Measurements from ENCODE around the gene SLFN13.
"Not testable (repeated sequence)": the region's sequence is repeated elsewhere in the genome, so short reads cannot be mapped to it uniquely, and the experiment has no call there.

The SLFN13 gene, protein sequence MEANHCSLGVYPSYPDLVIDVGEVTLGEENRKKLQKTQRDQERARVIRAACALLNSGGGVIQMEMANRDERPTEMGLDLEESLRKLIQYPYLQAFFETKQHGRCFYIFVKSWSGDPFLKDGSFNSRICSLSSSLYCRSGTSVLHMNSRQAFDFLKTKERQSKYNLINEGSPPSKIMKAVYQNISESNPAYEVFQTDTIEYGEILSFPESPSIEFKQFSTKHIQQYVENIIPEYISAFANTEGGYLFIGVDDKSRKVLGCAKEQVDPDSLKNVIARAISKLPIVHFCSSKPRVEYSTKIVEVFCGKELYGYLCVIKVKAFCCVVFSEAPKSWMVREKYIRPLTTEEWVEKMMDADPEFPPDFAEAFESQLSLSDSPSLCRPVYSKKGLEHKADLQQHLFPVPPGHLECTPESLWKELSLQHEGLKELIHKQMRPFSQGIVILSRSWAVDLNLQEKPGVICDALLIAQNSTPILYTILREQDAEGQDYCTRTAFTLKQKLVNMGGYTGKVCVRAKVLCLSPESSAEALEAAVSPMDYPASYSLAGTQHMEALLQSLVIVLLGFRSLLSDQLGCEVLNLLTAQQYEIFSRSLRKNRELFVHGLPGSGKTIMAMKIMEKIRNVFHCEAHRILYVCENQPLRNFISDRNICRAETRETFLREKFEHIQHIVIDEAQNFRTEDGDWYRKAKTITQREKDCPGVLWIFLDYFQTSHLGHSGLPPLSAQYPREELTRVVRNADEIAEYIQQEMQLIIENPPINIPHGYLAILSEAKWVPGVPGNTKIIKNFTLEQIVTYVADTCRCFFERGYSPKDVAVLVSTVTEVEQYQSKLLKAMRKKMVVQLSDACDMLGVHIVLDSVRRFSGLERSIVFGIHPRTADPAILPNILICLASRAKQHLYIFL

DNA sequence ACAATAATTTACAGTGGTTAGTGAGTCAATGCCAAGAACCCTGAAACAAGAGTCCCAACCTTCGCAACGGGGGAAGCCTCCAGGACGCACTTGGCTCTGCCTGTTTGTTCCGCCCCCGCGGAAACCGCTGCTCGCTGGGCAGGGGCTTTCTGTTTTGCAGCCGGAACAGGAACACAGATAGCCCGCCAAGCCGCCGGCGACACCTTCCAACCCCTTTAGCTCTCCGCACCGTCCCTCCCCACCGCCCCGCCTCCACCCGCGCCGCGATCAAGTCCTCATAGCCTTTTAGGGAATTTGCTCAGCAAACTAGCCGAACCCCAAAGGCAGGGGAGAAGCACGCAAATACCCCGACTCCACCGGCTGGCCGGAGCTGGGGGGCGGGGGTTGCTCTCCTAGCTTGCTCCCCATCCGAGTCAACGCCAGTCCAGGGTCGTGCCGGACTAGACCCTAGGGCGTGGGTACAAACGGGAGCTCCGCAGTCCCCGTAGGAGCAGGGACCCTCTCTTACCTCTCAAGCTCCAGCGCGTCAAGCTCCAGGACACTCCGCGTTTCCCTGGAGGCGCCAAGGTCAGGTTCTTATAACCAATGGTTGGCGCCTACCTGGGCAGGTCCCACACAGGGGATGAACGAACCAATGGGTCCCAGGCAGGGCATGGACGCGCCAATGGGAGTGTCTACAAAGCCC lies at the start of gene SLFN13:
Gene SLFN13, minus strand, starts transcription at position 553 of the 685 bp plus-strand sequence. CDS start 3,086 bp downstream, outside the sequence.
- peak; percentile 50 for DNase-seq

DNA sequence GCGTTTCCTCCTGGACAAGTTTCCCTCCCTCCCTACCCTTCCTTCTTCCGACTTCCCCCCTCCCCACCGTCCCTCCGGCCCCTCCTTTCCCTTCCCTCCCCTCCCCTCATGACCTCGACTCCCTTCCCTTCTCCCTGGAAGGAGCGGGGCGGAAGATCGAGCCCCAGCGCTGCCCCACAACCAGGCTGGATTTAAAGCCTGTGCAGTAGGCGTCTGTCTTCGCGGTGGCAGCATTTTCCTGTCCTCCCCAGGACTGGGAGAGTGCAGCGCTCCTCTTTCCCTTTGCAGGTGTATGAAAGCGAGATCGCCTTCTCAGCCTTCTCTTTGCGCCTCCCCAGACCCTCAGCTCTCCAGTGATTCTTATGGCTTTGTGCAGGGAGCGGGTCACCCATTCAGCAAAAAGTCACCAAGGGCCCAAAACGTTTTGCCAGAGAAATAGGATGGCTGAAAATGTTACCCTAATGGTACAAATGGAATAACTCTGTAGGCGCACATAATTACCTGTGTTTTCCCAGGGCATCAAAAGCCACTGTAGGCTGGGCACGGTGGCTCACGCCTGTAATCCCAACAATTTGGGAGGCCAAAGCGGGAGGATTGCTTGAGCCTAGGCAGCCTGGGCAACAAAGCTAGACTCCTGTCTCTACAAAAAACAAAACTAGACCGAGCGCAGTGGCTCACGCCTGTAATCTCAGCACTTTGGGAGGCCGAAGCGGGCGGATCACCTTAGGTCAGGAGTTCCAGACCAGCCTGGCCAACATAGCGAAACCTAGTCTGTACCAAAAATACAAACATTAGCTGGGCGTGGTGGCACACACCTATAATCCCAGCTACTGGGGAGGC lies 48.1 kb upstream of the SLFN13 start:
- no peak for DNase-seq

DNA sequence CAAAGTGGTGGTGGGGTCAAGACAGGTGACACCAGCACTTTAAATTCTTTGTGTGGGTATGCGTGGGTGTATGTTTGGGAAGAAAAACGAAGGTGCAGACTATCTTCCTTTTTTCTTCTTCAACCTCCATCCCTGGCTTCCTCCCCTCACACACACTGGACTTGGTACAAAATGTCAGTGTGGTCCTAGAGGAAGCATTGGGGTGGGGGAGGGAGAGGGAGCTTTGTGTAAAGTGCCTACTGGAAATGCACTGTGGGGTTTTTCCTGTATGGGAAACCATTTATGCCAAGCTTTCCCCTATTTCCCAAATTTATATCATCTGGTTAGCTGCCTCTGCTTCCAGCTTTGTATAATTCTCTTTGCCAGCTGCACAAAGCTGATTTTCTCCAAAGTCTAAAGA lies 44.5 kb upstream of the SLFN13 start:
- no peak for DNase-seq

DNA sequence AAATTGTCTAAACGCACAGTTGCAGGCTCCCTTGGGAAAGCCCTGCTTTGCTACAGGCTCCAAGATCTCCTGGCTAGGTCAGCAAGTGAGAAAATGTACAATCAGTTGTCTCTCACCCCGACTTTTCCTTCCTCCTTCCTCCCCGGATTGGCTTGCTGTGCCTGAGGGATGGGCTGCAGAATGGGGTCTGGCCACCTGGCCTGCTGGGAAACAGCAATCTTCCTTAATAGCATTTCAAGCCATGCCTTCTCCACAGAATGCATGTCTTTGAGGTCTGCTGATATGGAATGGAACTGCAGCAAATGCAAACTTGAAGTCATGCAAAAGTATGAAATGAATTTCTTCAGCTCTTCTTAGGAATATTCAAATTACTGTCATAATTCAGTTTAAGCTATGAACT lies 42.9 kb upstream of the SLFN13 start:
- DNase-seq, result no peak

DNA sequence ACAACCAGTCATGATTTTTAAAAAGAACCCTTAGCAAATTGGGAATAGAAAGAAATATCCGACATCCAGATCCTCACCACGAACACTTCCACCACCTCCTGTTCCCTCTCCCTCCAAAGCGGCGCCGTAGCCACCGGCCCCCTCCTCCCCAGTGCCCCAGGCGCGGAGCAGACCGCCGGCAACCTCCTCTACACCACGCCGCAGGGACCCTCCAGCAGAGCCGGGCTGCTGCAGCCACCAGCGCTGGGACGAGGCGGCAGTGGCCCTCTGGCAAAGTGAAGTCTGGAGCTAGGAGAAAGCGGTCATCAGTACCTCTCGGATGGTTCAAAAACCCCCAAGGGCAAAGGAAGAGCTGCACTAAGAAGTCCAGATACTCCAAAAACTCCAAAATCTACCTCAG lies 41.4 kb upstream of the SLFN13 start:
- DNase-seq, result no peak

DNA sequence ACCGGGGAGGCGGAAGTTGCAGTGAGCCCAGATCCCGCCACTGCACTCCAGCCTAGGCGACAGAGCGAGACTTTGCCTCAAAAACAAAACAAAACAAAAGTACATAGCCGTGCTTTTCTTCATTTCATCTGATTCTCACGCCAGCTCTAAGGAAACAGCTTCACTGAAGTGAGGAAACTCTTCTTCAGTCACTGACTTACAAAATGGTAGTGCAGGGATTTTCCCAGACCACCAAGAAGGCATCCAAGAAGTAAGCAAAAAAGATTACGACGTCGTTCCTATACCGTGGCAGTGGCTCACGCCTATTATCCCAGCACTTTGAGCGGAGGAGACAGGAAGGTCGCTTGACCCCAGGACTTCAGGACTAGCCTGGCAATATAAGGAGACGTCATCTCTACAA lies 40.4 kb upstream of the SLFN13 start:
- no peak for DNase-seq

DNA sequence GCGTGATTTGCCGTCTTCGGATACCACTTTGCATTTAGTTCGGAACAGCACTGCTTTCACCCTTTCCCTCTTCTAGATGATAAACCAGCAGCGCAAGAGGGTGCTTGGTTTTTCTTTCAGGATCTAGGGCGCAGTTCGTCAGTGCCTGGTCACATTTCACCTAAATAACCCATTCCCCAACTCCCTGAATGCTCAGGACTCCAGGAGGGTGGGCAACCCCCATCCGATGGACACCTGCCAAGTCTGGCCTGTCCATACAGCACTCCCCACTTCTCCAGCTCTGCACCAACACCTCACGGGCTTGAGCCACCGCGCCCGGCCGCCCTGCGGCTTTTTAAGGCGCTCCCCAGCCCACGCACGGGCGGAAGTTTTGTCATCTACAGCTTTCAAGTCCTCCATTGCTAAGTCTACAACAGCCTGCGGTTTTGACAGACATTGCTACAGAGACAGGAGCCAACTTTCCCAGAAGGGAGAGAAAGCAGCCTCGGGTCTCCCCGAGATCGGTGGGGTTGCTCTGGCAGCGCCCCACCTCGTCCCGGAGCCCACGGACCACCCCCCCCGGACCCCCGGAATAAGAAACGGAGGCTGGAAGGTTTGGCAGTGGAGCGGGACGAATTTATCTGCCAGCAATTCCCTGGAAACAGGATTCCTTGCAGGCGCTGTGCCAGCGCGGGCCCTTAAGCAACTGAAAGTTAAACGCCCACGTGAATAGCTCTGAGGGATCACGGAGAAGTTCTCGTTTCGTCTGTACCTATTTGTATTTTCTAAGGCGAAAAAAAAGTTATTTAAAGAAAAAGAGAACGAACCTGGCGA lies 38.6 kb upstream of the SLFN13 start:
- DNase-seq, result no peak

DNA sequence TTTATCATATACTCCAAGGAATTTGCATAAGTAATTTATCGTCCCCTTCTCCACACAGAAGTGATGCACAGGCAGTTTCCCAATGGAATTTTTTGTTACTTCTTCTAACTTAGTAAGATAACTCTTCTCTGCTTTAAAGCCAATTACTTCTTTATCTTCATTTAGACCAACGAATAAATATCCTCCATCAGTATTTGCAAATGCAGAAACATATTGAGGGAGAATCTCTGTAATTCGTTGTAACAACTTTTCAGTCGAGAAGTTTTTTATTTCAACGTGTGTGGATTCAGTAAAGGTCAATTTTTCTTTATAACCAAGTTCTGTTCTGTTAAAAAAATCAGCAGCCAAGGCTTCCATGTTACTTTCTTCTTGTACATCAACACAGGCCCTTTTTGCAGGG lies 30.7 kb upstream of the SLFN13 start:
- DNase-seq, result no peak

DNA sequence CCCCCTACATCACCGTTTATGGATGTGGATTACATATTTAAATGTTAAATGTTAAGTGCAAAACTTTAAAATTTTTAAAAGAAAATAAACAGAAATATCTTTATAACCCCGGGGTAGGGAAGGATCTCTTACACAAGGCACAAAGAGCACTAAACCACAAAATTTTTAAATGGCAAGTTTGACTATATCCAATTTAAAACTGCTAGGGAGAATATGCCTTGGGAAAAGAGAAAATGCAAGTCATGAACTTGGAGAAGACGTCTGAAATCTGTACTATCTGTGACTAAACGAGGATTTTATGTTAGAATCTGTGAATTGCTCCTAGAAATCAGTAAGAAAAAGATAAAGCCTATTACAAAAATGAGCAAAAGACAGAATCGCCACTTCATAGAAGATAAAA lies 28.7 kb upstream of the SLFN13 start:
- DNase-seq, result no peak

DNA sequence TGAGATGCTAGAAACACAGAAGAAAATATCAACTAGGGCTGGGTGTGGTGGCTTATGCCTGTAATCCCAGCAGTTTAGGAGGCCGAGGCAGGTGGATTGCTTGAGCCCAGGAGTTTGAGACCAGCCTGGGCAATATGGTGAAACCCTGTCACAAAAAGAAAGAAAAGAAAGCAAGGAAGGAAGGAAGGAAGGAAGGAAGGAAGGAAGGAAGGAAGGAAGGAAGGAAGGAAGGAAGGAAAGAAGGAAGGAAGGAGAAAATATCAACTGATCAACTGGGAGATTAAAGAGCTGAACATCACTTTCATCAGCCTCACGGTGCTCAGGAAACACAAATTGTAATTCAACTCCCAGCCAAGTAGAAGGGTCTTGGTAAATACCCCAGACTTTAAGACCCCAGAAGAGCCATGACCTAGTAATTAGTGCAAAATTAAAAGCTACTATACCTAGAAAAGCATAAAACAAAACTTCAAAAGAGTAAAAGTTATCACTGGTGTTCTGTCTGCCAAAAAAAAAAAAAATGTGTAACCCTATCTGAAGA lies 27.8 kb upstream of the SLFN13 start:
- no peak for DNase-seq

DNA sequence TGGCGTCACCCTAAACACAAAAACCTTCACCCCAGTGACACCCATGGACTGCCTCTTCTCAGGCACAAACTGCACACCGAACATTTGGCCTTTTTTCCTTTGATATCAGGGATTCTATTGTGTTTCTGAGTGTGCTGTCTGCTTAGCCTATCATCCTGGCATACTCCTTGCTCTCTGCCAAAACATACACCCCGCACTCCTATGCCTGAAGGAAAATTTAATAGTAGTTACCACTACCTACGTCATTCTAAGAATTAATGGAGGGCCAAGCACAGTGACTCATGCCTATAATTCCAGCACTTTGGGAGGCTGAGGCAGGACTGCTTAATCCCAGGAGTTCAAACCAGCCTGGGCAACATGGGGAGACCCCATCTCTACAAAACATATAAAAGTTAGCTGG lies 19.9 kb upstream of the SLFN13 start:
- no peak for DNase-seq

DNA sequence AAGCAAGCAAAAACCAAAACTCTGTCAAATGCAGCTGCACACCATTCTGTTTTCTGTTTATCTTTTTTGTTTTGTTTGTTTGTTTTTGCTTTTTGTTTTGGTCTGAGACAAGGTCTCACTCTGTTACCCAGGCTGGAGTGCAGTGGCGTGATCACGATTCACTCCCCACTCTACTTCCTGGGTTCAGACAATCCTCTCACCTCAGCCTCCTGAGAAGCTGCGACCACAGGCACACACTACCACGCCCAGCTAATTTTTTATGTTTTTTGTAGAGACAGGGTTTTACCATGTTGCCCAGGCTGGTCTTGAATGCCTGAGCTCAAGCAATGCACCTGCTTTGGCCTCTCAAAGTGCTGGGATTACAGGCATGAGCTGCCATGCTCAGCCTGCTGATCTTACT lies 19.3 kb upstream of the SLFN13 start:
- no peak for DNase-seq

DNA sequence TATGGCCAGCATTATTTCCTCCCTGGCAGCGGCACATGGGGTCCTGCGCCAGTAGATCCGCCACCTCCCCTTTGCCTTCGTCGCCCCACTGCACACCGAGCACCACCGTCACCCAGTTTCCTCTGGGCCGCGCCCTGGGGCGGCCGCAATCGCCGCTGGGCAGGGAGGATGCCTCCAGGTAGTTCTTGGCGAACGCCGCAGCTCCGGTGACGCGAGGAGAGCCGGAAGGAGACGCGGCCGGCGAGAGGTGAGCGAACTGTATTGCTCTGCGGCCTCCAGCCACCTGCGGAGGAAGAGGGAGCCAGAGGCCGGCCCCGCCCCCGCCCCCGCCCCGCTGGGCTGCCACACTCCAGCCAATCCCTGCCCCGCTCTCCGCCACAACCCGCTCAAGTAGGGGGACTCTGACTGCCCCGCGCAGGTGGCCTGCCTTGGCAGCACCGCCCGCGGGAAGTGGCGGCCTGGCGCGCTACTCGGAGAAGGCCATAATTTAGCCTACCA lies 11.8 kb upstream of the SLFN13 start:
- peak; percentile 34 for DNase-seq

DNA sequence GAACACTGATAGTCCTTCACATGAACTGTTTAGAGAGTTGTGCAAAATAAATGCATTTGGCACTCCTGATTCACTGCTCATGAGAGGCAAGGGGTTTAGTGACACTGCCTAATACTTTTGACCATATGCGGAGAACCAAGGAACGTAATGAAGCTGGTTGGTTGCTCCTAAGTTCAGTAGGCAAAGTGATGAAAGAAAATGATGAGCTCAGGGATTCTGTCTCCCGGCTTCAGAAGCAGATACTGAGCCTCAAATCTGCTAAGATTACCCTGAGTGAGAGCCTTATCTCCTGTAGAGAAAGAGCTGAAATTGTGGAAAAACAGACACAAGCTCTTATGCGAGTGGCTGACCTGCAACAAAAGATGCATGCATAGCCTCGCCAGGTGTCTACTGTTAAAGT lies 5.5 kb upstream of the SLFN13 start:
- not testable (repeated sequence) for DNase-seq

DNA sequence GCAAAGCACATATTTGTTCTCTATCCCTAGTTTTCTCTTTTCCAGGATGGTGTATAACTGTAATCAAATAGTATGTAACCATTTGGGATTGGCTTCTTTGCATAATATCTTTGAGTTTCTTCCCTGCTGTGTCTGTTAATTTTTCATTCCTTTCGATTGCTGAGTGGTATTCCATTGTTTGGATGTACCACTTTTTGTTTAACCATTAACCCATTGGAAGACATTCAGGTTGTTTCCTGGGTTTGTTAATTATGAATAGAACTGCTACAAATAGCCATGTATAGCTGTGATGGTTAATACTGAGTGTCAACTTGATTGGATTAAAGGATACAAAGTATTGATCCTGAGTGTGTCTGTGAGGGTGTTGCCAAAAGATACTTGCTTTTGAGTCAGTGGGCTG lies 4.6 kb upstream of the SLFN13 start:
- no peak for DNase-seq

DNA sequence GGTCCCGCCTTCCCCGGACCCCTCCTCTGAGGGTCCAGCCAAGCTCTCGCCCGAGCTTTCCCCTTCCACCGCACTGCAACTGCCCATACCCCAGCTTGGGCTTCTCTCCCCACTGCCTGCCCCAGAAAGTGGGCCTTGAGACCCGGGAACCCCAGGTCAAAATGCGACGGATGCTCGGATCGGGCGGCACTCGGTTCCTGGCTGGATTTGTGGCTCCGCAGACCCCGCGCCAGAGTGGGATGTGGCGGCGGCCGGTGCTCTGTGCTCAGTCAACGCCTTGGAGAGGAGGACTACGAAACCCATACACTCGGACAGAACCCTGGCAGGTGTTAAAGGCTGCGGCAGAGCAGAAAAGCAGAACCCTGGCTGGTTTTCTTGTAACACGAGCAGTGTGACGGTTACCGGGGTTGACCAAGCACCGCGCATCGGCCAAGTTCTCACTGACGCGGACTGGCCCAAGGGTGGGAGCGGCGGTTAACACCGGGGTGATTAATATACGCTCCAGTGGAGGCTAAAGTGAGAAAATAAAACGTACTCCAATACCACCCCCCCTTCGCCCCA lies 885 bp upstream of the SLFN13 start:
- no peak for DNase-seq

DNA sequence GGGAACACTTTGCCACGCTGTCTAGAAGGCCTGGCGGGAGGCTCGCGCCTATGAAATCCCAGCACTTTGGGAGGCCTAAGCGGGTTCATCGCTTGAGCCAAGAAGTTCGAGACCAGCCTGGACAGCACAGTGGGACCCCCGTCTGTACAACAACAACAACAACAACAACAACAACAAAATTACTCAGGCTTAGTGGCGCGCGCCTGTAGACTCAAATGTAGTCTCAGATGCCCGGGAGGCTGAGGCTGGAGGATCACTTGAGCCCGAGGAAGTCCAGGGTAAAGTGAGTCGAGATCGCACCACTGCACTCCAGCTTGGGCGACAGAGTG lies 297 bp upstream of the SLFN13 start:
- DNase-seq, result no peak

DNA sequence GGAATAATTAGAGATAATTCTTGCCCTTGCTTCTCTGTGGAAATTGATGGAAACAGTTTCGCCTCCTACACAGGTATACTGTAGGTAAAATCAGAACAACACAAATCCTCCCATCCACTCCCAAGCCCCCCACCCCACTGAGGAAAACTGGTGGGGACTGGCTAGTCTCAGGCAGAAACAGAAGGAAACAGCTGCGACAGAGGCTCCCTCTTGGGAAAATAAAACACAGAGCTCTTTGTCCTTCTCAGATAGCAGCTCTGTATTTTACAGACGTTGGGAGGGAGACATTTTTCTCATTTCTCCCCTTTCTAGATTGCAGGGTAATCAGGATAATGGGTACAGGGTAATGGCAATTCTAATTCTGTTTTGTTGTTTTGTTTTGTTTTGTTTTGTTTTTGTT lies 1.1 kb downstream of the SLFN13 start:
- DNase-seq, result no peak

DNA sequence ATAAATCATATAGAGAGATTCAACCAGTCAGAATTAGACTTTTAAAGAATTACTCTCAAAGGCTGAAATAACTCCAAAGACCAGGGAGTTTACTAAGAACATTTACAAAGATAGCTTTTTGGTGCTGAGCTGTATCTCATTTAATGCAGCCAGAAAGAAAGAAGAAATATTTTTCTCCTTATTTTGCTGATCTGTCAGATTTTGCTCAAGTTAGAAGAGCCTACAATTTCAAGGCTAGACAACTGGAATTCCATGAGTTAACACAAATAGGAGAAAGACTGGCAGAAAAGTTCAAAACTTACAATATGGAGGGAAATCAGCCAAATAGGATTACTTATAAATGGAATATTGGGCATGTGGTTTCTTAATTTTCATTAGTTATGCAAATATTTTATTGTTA lies 10.1 kb downstream of the SLFN13 start:
- no peak for DNase-seq

DNA sequence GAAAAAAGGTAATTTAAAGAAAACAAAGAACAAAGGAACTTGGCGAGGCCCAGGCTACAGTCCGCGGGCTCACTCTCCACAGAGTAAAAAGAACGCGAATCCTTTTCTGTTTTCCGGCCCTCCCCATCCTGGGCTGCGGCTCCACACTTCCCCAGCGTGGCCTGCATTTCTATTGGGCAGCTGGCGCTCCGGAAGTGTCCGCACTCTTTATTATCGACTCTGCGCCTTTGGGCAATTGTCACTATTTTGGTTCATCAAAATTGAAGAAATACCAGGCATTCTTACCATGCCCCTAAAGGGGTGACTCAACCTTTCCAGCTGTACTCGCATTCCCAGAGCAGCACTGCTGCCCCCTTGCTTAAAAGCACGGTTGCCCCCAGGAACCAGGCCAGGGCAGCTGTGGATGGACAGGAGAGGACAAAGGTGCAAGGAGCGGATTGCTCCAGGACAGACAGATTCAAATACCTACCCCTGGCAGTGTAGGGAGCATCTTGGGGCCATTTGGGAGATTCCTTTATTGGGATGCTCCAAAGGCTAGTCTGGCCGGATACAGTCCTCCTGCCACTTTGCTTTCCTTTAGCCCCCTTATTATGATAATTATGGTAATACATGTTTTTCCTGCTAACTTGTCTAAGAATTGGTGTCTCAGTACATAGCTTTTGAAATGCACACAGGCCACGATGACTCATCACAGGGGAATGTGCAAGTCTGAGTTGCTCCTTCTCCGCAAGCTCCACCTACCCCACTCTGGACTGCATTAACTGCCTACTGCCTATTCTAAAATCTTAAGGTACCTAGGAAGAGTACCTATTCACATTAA lies 15.3 kb downstream of the SLFN13 start:
- DNase-seq, result no peak
